ENCODE measurements around the gene CHST15. TPM values are rescaled to one million over a fixed set of nuclear protein-coding genes. Genes with fewer than 3 reads are reported as not detected.

The CHST15 gene
- total RNA-seq, 1 donor from 2014 or later, result 27.0 TPM

- TF ChIP-seq POLR2A (IDR thresholded peaks at IDR 0.05) (no peak), POLR2AphosphoS5 (IDR thresholded peaks at IDR 0.05; ENCODE audit: insufficient read depth in 1 of 2, low read depth in 1 of 2) (no peak), CTCF (IDR thresholded peaks at IDR 0.05) (no peak)
- Histone ChIP-seq H3K36me3 (peaks cover 0 to under 1% of the 10 kb centered on the region in 2 donors), H3K4me3 (no peak overlapping the region), H3K27ac (no peak overlapping the region), H3K4me1 (no peaks in the 10 kb centered on the region), H3K27me3 (no peaks in the 10 kb centered on the region), H3K9me3 (no peaks in the 10 kb centered on the region)
- intact Hi-C loops (cut with DNase I), result no loop called here
- DNase-seq (ENCODE audit: extremely low spot score in 2 of 2), result no peak
These were observed 88.3 kb downstream of the CHST15 start for GRCh38 chr10:124005091-124005490.

GRCh38 chr10:124004663-124005004 is 88.8 kb downstream of the CHST15 start:
- intact Hi-C loops (cut with DNase I), result no loop called here
- no peak overlapping the region for H3K27ac ChIP-seq
- H3K9me3 ChIP-seq, result no peaks in the 10 kb centered on the region
- no peaks in the 10 kb centered on the region for H3K4me1 ChIP-seq
- TF ChIP-seq POLR2AphosphoS5 (IDR thresholded peaks at IDR 0.05; ENCODE audit: insufficient read depth in 1 of 2, low read depth in 1 of 2) (no peak), POLR2A (IDR thresholded peaks at IDR 0.05) (no peak)
- DNase-seq (ENCODE audit: extremely low spot score in 2 of 2), result no peak
- no peak overlapping the region for H3K4me3 ChIP-seq
- H3K36me3 ChIP-seq, result no peaks in the 10 kb centered on the region
- no peaks in the 10 kb centered on the region for H3K27me3 ChIP-seq

- Histone ChIP-seq H3K4me3 (no peak overlapping the region), H3K36me3 (no peaks in the 10 kb centered on the region), H3K27me3 (no peaks in the 10 kb centered on the region), H3K9me3 (no peaks in the 10 kb centered on the region), H3K27ac (no peak overlapping the region), H3K4me1 (no peaks in the 10 kb centered on the region)
- intact Hi-C loops (cut with DNase I), result no loop called here
- peak; percentile 74 to 94 for DNase-seq (ENCODE audit: extremely low spot score in 2 of 2)
- TF ChIP-seq POLR2AphosphoS5 (IDR thresholded peaks at IDR 0.05; ENCODE audit: insufficient read depth in 1 of 2, low read depth in 1 of 2) (no peak), CTCF (IDR thresholded peaks at IDR 0.05) (no peak), POLR2A (IDR thresholded peaks at IDR 0.05) (no peak)
These were observed 89.3 kb downstream of the CHST15 start for GRCh38 chr10:124003871-124004662.

- no peaks in the 10 kb centered on the region for H3K27me3 ChIP-seq
- no peak for DNase-seq (ENCODE audit: extremely low spot score in 2 of 2)
- H3K36me3 ChIP-seq, result no peaks in the 10 kb centered on the region
- TF ChIP-seq POLR2A (IDR thresholded peaks at IDR 0.05), result no peak
- TF ChIP-seq CTCF (IDR thresholded peaks at IDR 0.05), result no peak
- intact Hi-C loops (cut with DNase I), result no loop called here
- H3K27ac ChIP-seq, result no peak overlapping the region
- no peak overlapping the region for H3K4me3 ChIP-seq
- H3K4me1 ChIP-seq, result no peaks in the 10 kb centered on the region
- no peaks in the 10 kb centered on the region for H3K9me3 ChIP-seq
These were observed 89.9 kb downstream of the CHST15 start for GRCh38 chr10:124003481-124003870.

- Histone ChIP-seq H3K9me3 (no peaks in the 10 kb centered on the region), H3K4me3 (no peak overlapping the region), H3K4me1 (no peaks in the 10 kb centered on the region), H3K36me3 (no peaks in the 10 kb centered on the region), H3K27ac (no peak overlapping the region), H3K27me3 (no peaks in the 10 kb centered on the region)
- DNase-seq (ENCODE audit: extremely low spot score in 2 of 2), result peak in 1 of 2 donors; percentile 69
- intact Hi-C loops (cut with DNase I), result no loop called here
- TF ChIP-seq CTCF (IDR thresholded peaks at IDR 0.05) (no peak), POLR2AphosphoS5 (IDR thresholded peaks at IDR 0.05; ENCODE audit: insufficient read depth in 1 of 2, low read depth in 1 of 2) (no peak), POLR2A (IDR thresholded peaks at IDR 0.05) (no peak)
These were observed 90.4 kb downstream of the CHST15 start for GRCh38 chr10:124003070-124003419.

Data from vagina (tissue), 2 donors.